HEK293 (cell line): ENCODE data around the gene SLC30A7.
A peak's percentile ranks its signal among the peaks of the same experiment; 100 is the strongest.

Experiments
- CTCF ChIA-PET: fragments of 350-600 bp; formaldehyde crosslinking; extraction: SDS; loops from one replicate; lab custom pipeline; 2021; ENCODE audit warnings: antibody characterized with exemption; lab: Yijun Ruan, JAX
- POLR2A ChIA-PET: fragments of 300-600 bp; formaldehyde crosslinking; extraction: SDS; loops from one replicate; lab custom pipeline; 2020; ENCODE audit warnings: antibody characterized with exemption, inconsistent platforms; lab: Yijun Ruan, JAX
- H3K27ac ChIP-seq: fragments of 200-500 bp; sonication (Bioruptor generic); 2 replicates; pipeline ENCODE4 v1.5.1; 2014; ENCODE audit warnings: low read depth, low read length, control low read depth, inconsistent platforms; ENCODE audit errors: extremely low read depth
- H3K36me3 ChIP-seq, 2 experiments: fragments of 200-500 bp in 1 of 2; sonication (Bioruptor generic) in 1 of 2; 1 replicate in 1 of 2; 2 replicates in 1 of 2; pipeline ENCODE4 v1.5.1; 2014 to 2017; ENCODE audit warnings: inconsistent platforms in 2 of 2, low read length in 2 of 2; ENCODE audit not compliant: control insufficient read depth in 2 of 2, insufficient read depth in 1 of 2
- H3K4me1 ChIP-seq: fragments of 200-500 bp; sonication (Bioruptor generic); 2 replicates; pipeline ENCODE4 v1.5.1; 2014; ENCODE audit warnings: mild to moderate bottlenecking, low read length, inconsistent platforms; ENCODE audit not compliant: control insufficient read depth, insufficient read depth
- H3K4me3 ChIP-seq: 2 replicates; pipeline ENCODE4 v1.5.1; 2011; ENCODE audit warnings: low read depth, mild to moderate bottlenecking, control low read depth, low read length, moderate library complexity
- H3K9me3 ChIP-seq: fragments of 200-500 bp; sonication (Bioruptor generic); 2 replicates; pipeline ENCODE4 v1.5.1; 2014; ENCODE audit warnings: low read depth, low read length, inconsistent platforms; ENCODE audit not compliant: control insufficient read depth, insufficient read depth
- BCL11A ChIP-seq: fragments of 450-650 bp; formaldehyde crosslinking; IDR thresholded peaks from 2 replicates; pipeline ENCODE4 v1.5.1; 2016; ENCODE audit warnings: low read depth, missing biosample characterization, missing genetic modification characterization
- KLF1 ChIP-seq: fragments of 450-650 bp; formaldehyde crosslinking; IDR thresholded peaks from 2 replicates; pipeline ENCODE4 v1.5.1; 2016; ENCODE audit warnings: missing biosample characterization, missing genetic modification characterization
- KLF16 ChIP-seq: fragments of 450-650 bp; formaldehyde crosslinking; IDR thresholded peaks from 2 replicates; pipeline ENCODE4 v1.5.1; 2017; ENCODE audit warnings: missing biosample characterization, missing genetic modification characterization
- KLF17 ChIP-seq: fragments of 450-650 bp; formaldehyde crosslinking; IDR thresholded peaks from 2 replicates; pipeline ENCODE4 v1.5.1; 2016; ENCODE audit warnings: missing biosample characterization, missing genetic modification characterization
- KLF8 ChIP-seq: fragments of 450-650 bp; formaldehyde crosslinking; IDR thresholded peaks from 2 replicates; pipeline ENCODE4 v1.5.1; 2016; ENCODE audit warnings: missing biosample characterization, missing genetic modification characterization
- OSR2 ChIP-seq: fragments of 450-650 bp; formaldehyde crosslinking; IDR thresholded peaks from 2 replicates; pipeline ENCODE4 v1.5.1; 2016; ENCODE audit warnings: missing biosample characterization, missing genetic modification characterization
- PATZ1 ChIP-seq: fragments of 450-650 bp; formaldehyde crosslinking; IDR thresholded peaks from 2 replicates; pipeline ENCODE4 v1.5.1; 2016; ENCODE audit warnings: missing biosample characterization, missing genetic modification characterization
- PRDM1 ChIP-seq: fragments of 450-650 bp; formaldehyde crosslinking; IDR thresholded peaks from 2 replicates; pipeline ENCODE4; 2016; ENCODE audit warnings: missing biosample characterization, missing genetic modification characterization
- PRDM10 ChIP-seq: fragments of 450-650 bp; formaldehyde crosslinking; IDR thresholded peaks from 2 replicates; pipeline ENCODE4 v1.5.1; 2016; ENCODE audit warnings: missing biosample characterization, missing genetic modification characterization
- SP3 ChIP-seq: fragments of 450-650 bp; formaldehyde crosslinking; IDR thresholded peaks from 2 replicates; pipeline ENCODE4 v1.5.1; 2016; ENCODE audit warnings: missing biosample characterization, missing genetic modification characterization
- SP7 ChIP-seq: fragments of 450-650 bp; formaldehyde crosslinking; IDR thresholded peaks from 2 replicates; pipeline ENCODE4 v1.5.1; 2016; ENCODE audit warnings: missing biosample characterization, missing genetic modification characterization
- WT1 ChIP-seq: fragments of 450-650 bp; formaldehyde crosslinking; IDR thresholded peaks from 2 replicates; pipeline ENCODE4 v1.5.1; 2016; ENCODE audit warnings: missing biosample characterization, missing genetic modification characterization
- YY2 ChIP-seq: fragments of 450-650 bp; formaldehyde crosslinking; IDR thresholded peaks from 2 replicates; pipeline ENCODE4 v1.5.1; 2016; ENCODE audit warnings: missing biosample characterization, missing genetic modification characterization
- ZBTB1 ChIP-seq: fragments of 450-650 bp; formaldehyde crosslinking; IDR thresholded peaks from 2 replicates; pipeline ENCODE4 v1.5.1; 2016; ENCODE audit warnings: missing biosample characterization, missing genetic modification characterization
- ZBTB20 ChIP-seq: fragments of 450-650 bp; formaldehyde crosslinking; IDR thresholded peaks from 2 replicates; pipeline ENCODE4 v1.5.1; 2016; ENCODE audit warnings: missing biosample characterization, missing genetic modification characterization
- ZBTB48 ChIP-seq: fragments of 450-650 bp; formaldehyde crosslinking; IDR thresholded peaks from 2 replicates; pipeline ENCODE4 v1.5.1; 2016; ENCODE audit warnings: missing biosample characterization, missing genetic modification characterization
- ZFHX2 ChIP-seq: fragments of 450-650 bp; formaldehyde crosslinking; conservative IDR thresholded peaks from 2 replicates; pipeline ENCODE4 v1.5.1; 2016; ENCODE audit warnings: missing biosample characterization, missing genetic modification characterization
- ZFP37 ChIP-seq: fragments of 450-650 bp; formaldehyde crosslinking; IDR thresholded peaks from 2 replicates; pipeline ENCODE4 v1.5.1; 2016; ENCODE audit warnings: missing biosample characterization, missing genetic modification characterization
- ZIC2 ChIP-seq: fragments of 450-650 bp; formaldehyde crosslinking; IDR thresholded peaks from 2 replicates; pipeline ENCODE4 v1.5.1; 2016; ENCODE audit warnings: missing biosample characterization, missing genetic modification characterization
- ZNF157 ChIP-seq: fragments of 450-650 bp; formaldehyde crosslinking; IDR thresholded peaks from 2 replicates; pipeline ENCODE4 v1.5.1; 2016; ENCODE audit warnings: missing biosample characterization, missing genetic modification characterization
- ZNF2 ChIP-seq: fragments of 450-650 bp; formaldehyde crosslinking; IDR thresholded peaks from 2 replicates; pipeline ENCODE4 v1.5.1; 2016; ENCODE audit warnings: missing biosample characterization, missing genetic modification characterization
- ZNF335 ChIP-seq: fragments of 450-650 bp; formaldehyde crosslinking; conservative IDR thresholded peaks from 2 replicates; pipeline ENCODE4 v1.5.1; 2016; ENCODE audit warnings: missing biosample characterization, missing genetic modification characterization
- ZNF341 ChIP-seq: fragments of 450-650 bp; formaldehyde crosslinking; IDR thresholded peaks from 2 replicates; pipeline ENCODE4; 2016; ENCODE audit warnings: low read depth, missing biosample characterization, missing genetic modification characterization
- ZNF362 ChIP-seq: fragments of 450-650 bp; formaldehyde crosslinking; IDR thresholded peaks from 2 replicates; pipeline ENCODE4 v1.5.1; 2016; ENCODE audit warnings: missing biosample characterization, missing genetic modification characterization
- ZNF394 ChIP-seq: fragments of 450-650 bp; formaldehyde crosslinking; IDR thresholded peaks from 2 replicates; pipeline ENCODE4 v1.5.1; 2016; ENCODE audit warnings: missing biosample characterization, missing genetic modification characterization, mild to moderate bottlenecking, moderate library complexity, borderline replicate concordance
- ZNF513 ChIP-seq: fragments of 450-650 bp; IDR thresholded peaks from 2 replicates; pipeline ENCODE4 v1.5.1; 2018; ENCODE audit warnings: missing biosample characterization, missing genetic modification characterization
- ZNF560 ChIP-seq: fragments of 450-650 bp; formaldehyde crosslinking; IDR thresholded peaks from 2 replicates; pipeline ENCODE4 v1.5.1; 2017; ENCODE audit warnings: missing biosample characterization, missing genetic modification characterization, borderline replicate concordance
- ZNF629 ChIP-seq: fragments of 450-650 bp; formaldehyde crosslinking; IDR thresholded peaks from 2 replicates; pipeline ENCODE4 v1.5.1; 2017; ENCODE audit warnings: missing biosample characterization, missing genetic modification characterization

Gene SLC30A7

GRCh38 chr1:100894603-100895539 is 1.0 kb upstream of the SLC30A7 start, which contains the start of gene EXTL2:
EXTL2 (minus strand) TSS chr1:100894842; CDS start chr1:100888757, 6,085 bp downstream.
- H3K9me3 ChIP-seq: no peaks in the 10 kb centered on the region
- CTCF ChIA-PET: interaction anchor here (0.5 to 1.5 kb wide), 5 partner anchors 9 to 389 kb away, joined by 3 to 8 read pairs (median 4); no protein-coding TSS in a partner anchor
- 0 out of 2 replicates have a peak, but pooled peaks cover 2% of the 10 kb centered on the region for H3K4me1 ChIP-seq
- H3K4me3 ChIP-seq: peak within 1 kb of the TSS; percentile 66
- POLR2A ChIA-PET: interaction anchor here (0.6 to 2.3 kb wide), 9 partner anchors 14 to 856 kb away, joined by 3 to 12 read pairs (median 5); partner anchors contain the start of gene CDC14A
- peaks cover 13 to 24% of the 10 kb centered on the region in 2 experiments for H3K36me3 ChIP-seq
- H3K27ac ChIP-seq: peak within 1 kb of the TSS; percentile 88
- no peak for TF ChIP-seq YY2 (tag by site-specific recombination)
- peak; percentile 77 for TF ChIP-seq WT1
- peak; percentile 52; the same call in 1 of the 2 replicates for TF ChIP-seq ZBTB48 (tag by site-specific recombination)
- peak; percentile 86 for TF ChIP-seq OSR2 (tag by site-specific recombination)
- peak; percentile 71; the same call in 1 of the 2 replicates for TF ChIP-seq KLF8 (tag by site-specific recombination)
- TF ChIP-seq ZNF513 (tag by site-specific recombination): no peak
- peak; percentile 61 for TF ChIP-seq ZNF629 (tag by site-specific recombination)
- TF ChIP-seq PRDM10: peak; percentile 57
- peak; percentile 69 for TF ChIP-seq ZFHX2 (tag by site-specific recombination)
- peak; percentile 84; the same call in 1 of the 2 replicates for TF ChIP-seq ZBTB20 (tag by site-specific recombination)
- peak; percentile 57 for TF ChIP-seq ZNF341 (tag by site-specific recombination)
- peak; percentile 78 for TF ChIP-seq ZIC2 (tag by site-specific recombination)
- TF ChIP-seq KLF1 (tag by site-specific recombination): peak; percentile 76
- peak; percentile 96 for TF ChIP-seq ZNF362
- peak; percentile 95 for TF ChIP-seq ZNF335 (tag by site-specific recombination)
- no peak for TF ChIP-seq ZBTB1 (tag by site-specific recombination)
- TF ChIP-seq ZFP37: no peak; the same call in 1 of the 2 replicates
- TF ChIP-seq ZNF394 (tag by site-specific recombination): peak; percentile 100
- TF ChIP-seq PATZ1 (tag by site-specific recombination): peak; percentile 93
- peak; percentile 77 for TF ChIP-seq SP3 (tag by site-specific recombination)
- no peak for TF ChIP-seq ZNF157 (tag by site-specific recombination)
- peak; percentile 93 for TF ChIP-seq PRDM1 (tag by site-specific recombination)
- TF ChIP-seq KLF17 (tag by site-specific recombination): peak; percentile 79
- peak; percentile 39; the same call in 1 of the 2 replicates for TF ChIP-seq ZNF2 (tag by site-specific recombination)
- peak; percentile 48; the same call in 1 of the 2 replicates for TF ChIP-seq BCL11A (tag by site-specific recombination)
- 0 out of 2 replicates have a peak, but pooled peaks have one; percentile 26 for TF ChIP-seq KLF16
- peak; percentile 70 for TF ChIP-seq SP7 (tag by site-specific recombination)
- no peak for TF ChIP-seq ZNF560 (tag by site-specific recombination)
